A549 (cell line): Measurements from ENCODE around the gene CNTN3.

Source experiments
- CHD4 ChIP-seq: fragments of 200-600 bp; sonication (generic); IDR thresholded peaks from 2 replicates; pipeline ENCODE4 v1.6.1; 2016; ENCODE audit warnings: antibody characterized with exemption, mild to moderate bottlenecking, borderline replicate concordance
- CTCF ChIP-seq: fragments of >200 bp; sonication (Bioruptor Twin); formaldehyde crosslinking; IDR thresholded peaks from 3 replicates; pipeline ENCODE4 v1.5.1; 2016
- EP300 ChIP-seq, 2 experiments: fragments of >200 bp; sonication (Bioruptor Twin); formaldehyde crosslinking; IDR thresholded peaks; 2 replicates in 1 of 2; 3 replicates in 1 of 2; pipeline ENCODE4 v1.6.1; 2016 to 2017
- HDAC2 ChIP-seq: fragments of 200-600 bp; sonication (generic); IDR thresholded peaks from 2 replicates; pipeline ENCODE4 v1.6.1; 2016
- HOXA7 ChIP-seq: fragments of 250-450 bp; sonication (Bioruptor Pico); IDR thresholded peaks from 2 replicates; pipeline ENCODE4 v1.5.0; 2020; ENCODE audit warnings: mild to moderate bottlenecking, moderate library complexity
- JUN ChIP-seq, 2 experiments: fragments of >200 bp; sonication (Bioruptor Twin); formaldehyde crosslinking; IDR thresholded peaks; 2 replicates in 1 of 2; 3 replicates in 1 of 2; pipeline ENCODE4 v1.6.1; 2016 to 2017
- KDM5A ChIP-seq: fragments of 200-600 bp; sonication (generic); IDR thresholded peaks from 2 replicates; pipeline ENCODE4 v1.6.1; 2016; ENCODE audit warnings: antibody characterized with exemption, mild to moderate bottlenecking
- MAX ChIP-seq: IDR thresholded peaks from 2 replicates; pipeline ENCODE4 v1.6.1; 2012
- POLR2A ChIP-seq: IDR thresholded peaks from 2 replicates; pipeline ENCODE4 v1.6.1; 2012; ENCODE audit warnings: mild to moderate bottlenecking, low read length
- RCOR1 ChIP-seq: fragments of 150-350 bp; IDR thresholded peaks from 2 replicates; pipeline ENCODE4 v1.6.1; 2014; ENCODE audit warnings: antibody characterized with exemption, low read length, low read depth
- REST ChIP-seq: fragments of 200-600 bp; sonication (generic); IDR thresholded peaks from 2 replicates; pipeline ENCODE4 v1.6.1; 2016; ENCODE audit warnings: antibody characterized with exemption, mild to moderate bottlenecking, moderate library complexity
- USF2 ChIP-seq: fragments of 450-650 bp; IDR thresholded peaks from 2 replicates; pipeline ENCODE4 v1.6.1; 2014; ENCODE audit warnings: antibody characterized with exemption

GRCh38 chr3:74633021-74633420 is 18.6 kb upstream of the CNTN3 start:
- TF ChIP-seq USF2 (no peak), CTCF (no peak), EP300 (IDR thresholded peaks at IDR 0.05) (no peak), HOXA7 (CRISPR knock-in tag) (no peak), JUN (IDR thresholded peaks at IDR 0.05) (no peak), MAX (no peak), RCOR1 (no peak), POLR2A (no peak), CHD4 (no peak), REST (no peak), KDM5A (no peak), HDAC2 (no peak)
